CD1c-positive myeloid dendritic cell (primary cell): ENCODE measurements around the gene ITFG1.
"Not testable (repeated sequence)": the region's sequence is repeated elsewhere in the genome, so short reads cannot be mapped to it uniquely, and the experiment has no call there.

Experiments
- DNase-seq: peaks from one replicate; pipeline ENCODE4 v3.0.0-alpha.2; 2016; ENCODE audit errors: extremely low spot score

ITFG1 gene

GRCh38 chr16:47241061-47241460 is 219.8 kb downstream of the ITFG1 start:
- no peak for DNase-seq

DNA sequence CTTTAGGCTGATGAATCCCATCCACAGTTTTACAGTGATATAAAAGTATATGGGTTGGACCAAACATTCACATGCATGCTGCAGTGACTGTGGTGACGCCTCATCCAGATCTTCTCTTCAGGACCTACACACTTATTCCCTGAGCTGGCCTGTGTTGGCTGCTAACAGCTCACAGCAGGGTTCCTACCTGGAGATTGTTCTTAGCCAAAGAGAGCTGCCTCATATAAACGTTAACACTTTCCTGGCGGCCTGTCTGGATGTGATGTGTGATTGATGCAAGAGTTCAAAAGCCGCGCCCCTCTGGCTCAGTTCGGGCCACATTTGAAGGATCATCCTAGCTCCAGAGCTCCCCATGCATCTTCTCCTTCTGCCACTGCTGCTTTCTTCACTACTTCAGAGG is 224.1 kb downstream of the ITFG1 start:
- no peak for DNase-seq

GRCh38 chr16:47230296-47230695 is 230.6 kb downstream of the ITFG1 start:
- DNase-seq = no peak

GRCh38 chr16:47229053-47230050 is 231.5 kb downstream of the ITFG1 start:
- DNase-seq = no peak

DNA sequence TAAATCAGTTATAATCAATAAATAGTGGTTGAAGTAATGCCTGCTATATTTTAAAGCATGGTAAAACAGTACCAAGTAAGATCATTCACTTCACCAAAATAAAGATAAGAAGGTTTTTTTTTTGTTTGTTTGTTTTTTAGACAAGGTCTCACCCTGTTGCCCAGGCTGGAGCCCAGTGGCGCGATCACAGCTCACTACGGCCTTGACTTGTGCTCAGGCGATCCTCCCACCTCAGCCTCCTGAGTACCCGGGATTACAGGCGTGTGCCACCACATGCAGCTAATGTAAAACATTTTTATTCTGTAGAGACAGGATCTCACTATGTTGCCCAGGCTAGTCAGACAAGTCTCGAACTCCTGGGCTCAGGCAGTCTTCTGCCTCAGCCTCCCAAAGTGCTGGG is 232.6 kb downstream of the ITFG1 start:
- DNase-seq = no peak

DNA sequence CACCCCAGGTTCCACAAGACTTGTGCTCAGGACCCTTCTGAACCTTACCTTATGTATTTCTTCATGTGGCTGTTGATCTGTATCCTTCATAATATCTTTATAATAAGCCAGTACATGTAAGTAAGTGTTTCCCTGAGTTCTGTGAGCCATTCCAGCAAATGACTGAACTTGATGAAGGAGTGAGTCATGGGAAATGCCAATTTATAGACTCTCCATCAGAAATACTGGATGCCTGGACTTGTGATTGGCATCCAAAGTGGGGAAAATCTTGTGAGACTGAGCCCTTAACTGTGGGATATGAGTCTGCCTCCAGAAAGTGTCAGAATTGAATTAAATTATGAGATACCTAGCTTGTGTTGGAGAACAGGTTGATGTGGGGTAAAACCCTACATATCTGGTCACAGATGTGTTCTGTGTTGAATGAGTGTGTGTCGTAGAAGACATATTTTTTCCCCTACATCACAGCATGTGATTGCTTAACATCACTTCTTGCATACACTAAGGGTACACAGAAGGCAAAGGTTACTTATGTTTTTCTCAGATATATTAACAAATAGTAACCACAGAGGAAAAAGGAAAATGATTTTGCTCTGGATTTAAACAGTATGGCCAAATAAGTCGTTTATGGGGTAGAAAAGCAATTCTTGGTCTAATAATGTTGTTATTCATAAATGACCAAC is 247.0 kb downstream of the ITFG1 start:
- no peak for DNase-seq

GRCh38 chr16:47211218-47211617 is 249.6 kb downstream of the ITFG1 start:
- DNase-seq = no peak

- DNase-seq = no peak
Measured at GRCh38 chr16:47204736-47205504, 255.9 kb downstream of the ITFG1 start.

DNA sequence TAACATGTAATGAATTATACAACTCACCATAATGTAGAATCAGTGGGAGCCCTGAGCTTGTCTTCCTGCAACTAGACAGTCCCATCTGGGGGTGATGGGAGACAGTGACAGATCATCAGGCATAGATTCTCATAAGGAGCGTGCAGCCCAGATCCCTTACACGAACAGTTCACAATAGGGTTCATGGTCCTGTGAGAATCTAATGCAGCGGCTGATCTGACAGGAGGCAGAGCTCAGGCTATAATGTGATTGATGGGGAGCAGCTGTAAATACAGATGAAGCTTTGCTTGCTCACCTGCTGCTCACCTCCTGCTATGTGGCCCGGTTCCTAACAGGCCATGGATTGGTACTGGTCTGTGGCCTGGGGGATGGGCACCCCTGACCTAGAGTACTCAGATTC is 257.4 kb downstream of the ITFG1 start:
- DNase-seq = not testable (repeated sequence)

- no peak for DNase-seq
Measured at GRCh38 chr16:47198180-47198575, 262.7 kb downstream of the ITFG1 start.

GRCh38 chr16:47197536-47198179 is 263.2 kb downstream of the ITFG1 start:
- no peak for DNase-seq

- DNase-seq = no peak
Measured at GRCh38 chr16:47196457-47196856, 264.4 kb downstream of the ITFG1 start.

- DNase-seq = no peak
Measured at GRCh38 chr16:47182318-47182717, 278.5 kb downstream of the ITFG1 start.

GRCh38 chr16:47181066-47181465 is 279.8 kb downstream of the ITFG1 start:
- not testable (repeated sequence) for DNase-seq

DNA sequence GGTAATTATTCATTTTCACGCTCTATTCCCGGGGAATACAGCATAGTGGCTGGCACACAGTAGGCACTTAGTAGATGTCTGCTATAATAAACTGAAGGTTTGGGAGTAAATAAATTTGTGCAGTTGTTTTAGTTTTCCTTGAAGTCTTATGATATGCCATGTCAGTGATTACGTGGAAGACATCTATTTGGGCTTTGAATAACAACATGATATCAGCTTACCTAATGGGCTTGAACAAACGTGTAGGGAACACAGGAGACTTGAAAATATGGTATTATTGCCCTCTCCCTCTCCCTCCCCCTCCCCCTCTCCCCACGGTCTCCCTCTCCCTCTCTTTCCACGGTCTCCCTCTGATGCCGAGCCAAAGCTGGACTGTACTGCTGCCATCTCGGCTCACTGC is 280.8 kb downstream of the ITFG1 start:
- DNase-seq = no peak

- no peak for DNase-seq
Measured at GRCh38 chr16:47175152-47175551, 285.7 kb downstream of the ITFG1 start.

DNA sequence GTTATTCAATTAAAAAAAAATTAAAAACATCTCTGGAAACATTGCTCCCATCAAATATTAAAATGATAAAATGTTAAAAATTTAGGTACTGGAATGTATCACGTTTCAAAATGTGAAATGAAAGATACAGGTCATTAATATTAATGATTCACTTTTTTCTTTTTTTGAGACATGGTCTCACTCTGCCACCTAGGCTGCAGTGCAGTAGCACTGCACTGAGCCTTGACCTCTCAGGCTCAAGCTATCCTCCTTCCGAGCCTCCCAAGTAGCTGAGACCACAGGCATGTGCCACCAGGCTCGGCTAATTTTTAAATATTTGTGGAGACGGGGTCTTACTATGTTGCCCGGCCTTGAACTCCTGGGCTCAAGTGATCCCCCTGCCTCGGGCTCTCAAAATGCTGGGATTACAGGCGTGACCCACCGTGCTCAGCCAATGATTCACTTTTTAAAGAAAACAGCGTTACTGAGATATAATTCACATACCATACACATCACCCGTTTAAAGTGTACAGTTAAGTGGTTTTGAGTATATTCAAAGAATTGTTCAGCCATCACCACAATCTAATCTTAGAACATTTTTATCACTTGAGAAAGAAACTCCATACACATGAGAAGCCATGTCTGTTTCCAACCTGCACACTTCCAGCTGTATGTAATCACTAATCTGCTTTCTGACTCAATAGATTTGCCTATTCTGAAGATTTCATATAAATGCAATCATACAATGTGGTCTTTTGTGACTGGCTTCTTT is 298.0 kb downstream of the ITFG1 start:
- DNase-seq = no peak

GRCh38 chr16:47161464-47161863 is 299.4 kb downstream of the ITFG1 start:
- no peak for DNase-seq

GRCh38 chr16:47160422-47160821 is 300.4 kb downstream of the ITFG1 start:
- no peak for DNase-seq

GRCh38 chr16:47158992-47159391 is 301.9 kb downstream of the ITFG1 start:
- DNase-seq = no peak

- no peak for DNase-seq
Measured at GRCh38 chr16:47156680-47157215, 304.1 kb downstream of the ITFG1 start.
